HG03135 (cell line): ENCODE results near the gene CYP4Z1.
"Not testable (repeated sequence)": the region's sequence is repeated elsewhere in the genome, so short reads cannot be mapped to it uniquely, and the experiment has no call there.

Source experiments
- ATAC-seq: cut with Tn5 transposase; IDR thresholded peaks from one replicate; pipeline ENCODE4 v1.9.1; 2021; ENCODE audit warnings: mild to moderate bottlenecking, moderate library complexity; ENCODE audit not compliant: unreplicated experiment

CYP4Z1 gene

DNA sequence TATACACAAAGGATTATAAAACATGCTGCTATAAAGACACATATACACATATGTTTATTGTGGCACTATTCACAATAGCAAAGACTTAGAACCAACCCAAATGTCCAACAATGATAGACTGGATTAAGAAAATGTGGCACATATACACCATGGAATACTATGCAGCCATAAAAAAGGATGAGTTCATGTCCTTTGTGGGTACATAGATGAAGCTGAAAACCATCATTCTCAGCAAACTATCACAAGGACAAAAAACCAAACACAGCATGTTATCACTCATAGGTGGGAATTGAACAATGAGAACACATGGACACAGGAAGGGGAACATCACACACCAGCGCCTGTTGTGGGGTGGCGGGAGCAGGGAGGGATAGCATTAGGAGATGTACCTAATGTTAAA is 60.0 kb downstream of the CYP4Z1 start:
- not testable (repeated sequence) for ATAC-seq

DNA sequence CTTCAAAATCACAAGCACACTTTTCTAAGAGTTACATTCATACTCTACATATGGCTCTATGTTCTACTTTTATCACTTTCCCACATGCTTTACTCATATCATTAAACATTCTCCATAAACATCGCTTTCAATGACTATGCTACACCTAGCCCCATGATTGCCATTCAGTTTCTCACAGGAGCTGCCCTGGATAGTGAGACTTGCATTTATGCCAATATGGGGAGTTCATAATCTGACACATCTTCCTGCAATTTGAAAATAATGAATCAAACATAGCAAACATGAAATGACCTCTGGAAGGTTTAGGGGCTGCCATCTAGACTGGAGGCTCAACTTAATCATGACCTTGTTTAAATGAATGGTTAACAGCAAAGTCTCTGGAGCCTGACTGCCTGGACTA is 61.2 kb downstream of the CYP4Z1 start:
- no peak for ATAC-seq

DNA sequence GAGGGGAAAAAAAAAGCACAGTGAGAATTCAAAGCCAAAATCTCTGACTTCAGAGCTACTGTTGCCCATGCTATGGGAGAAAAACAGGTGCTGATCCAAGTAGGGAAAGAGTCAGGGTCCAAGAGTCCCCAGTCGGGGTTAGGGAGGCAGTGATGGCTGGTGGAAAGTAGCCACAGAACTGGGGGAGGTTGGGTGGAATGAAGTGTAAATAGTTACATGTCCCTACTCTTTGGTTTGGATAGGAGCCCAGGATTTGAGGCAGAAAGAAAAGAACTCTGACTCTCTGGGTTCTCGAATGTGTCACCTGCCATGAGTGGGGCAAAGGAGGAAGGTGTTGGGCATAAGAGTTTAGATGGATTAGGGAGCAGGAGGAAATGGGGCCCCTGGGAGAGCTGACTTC is 61.8 kb downstream of the CYP4Z1 start:
- not testable (repeated sequence) for ATAC-seq

DNA sequence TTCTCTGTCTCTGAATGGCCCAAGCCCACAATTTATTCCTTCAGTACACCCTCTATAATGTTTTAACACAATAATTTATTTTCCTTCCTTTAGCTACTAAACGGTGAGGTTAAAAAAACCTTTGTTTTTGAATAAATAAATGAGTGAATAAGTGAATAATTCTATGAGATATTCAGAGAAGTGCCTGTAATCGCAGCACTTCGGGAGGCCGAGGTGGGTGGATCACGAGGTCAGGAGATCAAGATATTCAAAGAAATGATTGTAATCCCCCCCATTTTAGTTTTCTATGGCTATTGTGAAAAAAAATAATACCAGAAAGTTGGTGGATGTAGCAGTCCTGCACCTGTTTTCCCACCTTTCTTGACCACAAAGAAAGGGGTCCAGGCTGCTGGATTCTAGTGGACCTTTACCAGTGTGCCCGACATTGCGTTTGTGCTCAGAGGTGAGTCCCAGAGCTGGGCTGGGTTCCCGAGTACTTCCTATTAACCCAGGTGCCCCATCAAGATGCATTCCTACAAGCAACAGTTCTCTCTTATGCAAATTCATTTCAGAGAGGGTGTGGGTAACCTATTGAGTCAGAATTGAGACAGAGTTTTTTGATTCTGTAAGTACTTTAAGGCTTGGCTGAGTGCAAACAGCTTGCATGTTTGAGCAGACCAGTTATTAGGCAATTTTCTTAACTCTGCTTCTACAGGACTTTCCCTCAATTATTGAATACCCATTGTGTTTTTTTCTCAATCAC is 62.6 kb downstream of the CYP4Z1 start:
- not testable (repeated sequence) for ATAC-seq

DNA sequence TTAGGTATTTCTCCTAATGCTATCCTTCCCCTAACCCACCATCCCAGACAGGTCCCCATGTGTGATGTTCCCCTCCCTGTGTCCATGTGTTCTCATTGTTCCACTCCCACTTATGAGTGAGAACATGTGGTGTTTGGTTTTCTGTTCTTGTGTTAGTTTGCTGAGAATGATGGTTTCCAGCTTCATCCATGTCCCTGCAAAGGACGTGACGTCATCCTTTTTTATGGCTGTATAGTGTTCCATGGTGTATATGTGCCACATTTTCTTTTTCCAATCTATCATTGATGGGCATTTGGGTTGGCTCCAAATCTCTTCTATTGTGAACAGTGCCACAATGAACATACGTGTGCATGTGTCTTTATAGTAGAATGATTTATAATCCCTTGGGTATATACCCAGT is 65.6 kb downstream of the CYP4Z1 start:
- not testable (repeated sequence) for ATAC-seq

DNA sequence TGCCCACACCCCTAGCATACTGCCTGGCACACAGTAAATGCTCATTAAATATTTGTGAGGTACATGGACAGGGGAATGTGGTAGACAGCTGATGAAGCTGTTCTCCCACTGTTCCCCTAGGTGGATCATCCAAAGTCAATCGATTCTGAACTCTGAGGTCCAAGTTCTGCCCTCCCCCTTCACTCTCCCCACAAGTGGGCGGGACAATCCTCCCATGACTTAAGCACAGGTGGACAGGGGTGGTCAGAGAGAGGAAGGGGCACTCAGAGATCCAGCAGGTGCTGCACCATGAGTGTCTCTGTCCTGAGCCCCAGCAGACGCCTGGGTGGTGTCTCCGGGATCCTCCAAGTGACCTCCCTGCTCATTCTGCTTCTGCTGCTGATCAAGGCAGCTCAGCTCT is 70.2 kb downstream of the CYP4Z1 start, which contains the start of gene CYP4A22:
Gene CYP4A22 (plus strand): TSS at position 244 of the 400 bp plus-strand sequence. CDS start 45 bp downstream, at position 289.
- no peak for ATAC-seq

DNA sequence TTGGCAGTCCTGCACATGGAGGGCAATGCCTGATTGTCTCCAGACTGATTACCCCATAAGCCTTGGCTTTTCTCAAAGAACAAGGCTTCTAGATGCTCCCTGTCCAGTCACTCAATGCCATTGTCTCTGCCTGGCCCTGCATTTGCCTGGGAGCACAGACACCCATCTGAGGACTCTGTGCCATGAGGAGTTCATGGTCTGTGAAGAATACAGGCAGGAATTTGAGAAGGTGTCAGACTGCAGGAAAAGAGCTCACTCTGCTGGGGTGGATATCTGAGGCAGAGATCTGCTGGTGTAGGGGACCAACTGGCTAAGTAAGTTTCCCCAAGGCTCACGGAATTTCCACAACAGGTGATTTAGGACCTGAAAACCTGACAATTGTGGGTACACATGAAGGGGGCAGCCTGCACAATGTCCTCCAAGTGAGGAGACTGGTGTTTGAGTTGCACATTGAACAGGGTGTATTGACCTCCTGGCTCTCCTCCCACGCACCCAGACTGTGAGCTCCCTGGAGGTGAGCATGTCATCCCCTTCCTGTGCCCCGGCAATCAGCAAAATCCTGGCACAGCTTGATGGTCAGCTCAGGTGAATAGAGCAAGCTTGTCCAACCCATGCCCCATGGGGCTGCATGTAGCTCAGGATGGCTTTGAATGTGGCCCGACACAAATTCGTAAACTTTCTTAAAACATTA is 71.0 kb downstream of the CYP4Z1 start:
- ATAC-seq = no peak

DNA sequence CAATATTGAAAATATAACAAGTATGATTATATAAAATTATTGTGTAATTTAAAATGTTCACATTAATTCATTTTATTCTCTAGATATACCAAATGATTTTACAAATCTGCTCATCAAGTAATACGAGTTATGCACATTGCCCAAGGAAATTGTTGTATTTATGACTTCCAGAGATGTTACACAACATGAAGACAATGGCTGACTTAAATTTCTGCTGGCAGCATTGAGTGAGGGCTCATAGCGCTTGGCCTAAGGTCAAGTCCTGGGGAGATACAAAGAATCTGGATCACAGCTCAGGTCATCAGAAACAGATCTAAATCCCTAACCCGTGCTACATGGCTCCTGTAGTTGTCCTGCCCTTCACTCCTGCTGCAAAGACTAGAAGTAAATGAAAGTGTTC is 73.3 kb downstream of the CYP4Z1 start:
- ATAC-seq = not testable (repeated sequence)

DNA sequence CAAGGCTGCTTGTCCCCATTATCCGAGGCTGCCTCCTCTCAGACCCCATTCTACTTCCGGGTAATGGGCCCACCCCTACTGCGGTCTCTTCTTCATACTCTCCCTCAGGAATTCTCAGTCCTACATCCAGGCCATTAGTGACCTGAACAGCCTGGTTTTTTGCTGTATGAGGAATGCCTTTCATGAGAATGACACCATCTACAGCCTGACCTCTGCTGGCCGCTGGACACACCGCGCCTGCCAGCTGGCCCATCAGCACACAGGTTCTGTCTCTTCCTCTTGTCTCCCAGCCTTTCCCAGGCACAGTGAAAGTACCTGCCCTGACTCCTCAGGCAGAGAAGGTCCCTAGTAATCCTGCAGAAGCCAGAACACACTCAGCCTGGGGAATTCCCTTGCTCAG is 76.6 kb downstream of the CYP4Z1 start:
- ATAC-seq = not testable (repeated sequence)

DNA sequence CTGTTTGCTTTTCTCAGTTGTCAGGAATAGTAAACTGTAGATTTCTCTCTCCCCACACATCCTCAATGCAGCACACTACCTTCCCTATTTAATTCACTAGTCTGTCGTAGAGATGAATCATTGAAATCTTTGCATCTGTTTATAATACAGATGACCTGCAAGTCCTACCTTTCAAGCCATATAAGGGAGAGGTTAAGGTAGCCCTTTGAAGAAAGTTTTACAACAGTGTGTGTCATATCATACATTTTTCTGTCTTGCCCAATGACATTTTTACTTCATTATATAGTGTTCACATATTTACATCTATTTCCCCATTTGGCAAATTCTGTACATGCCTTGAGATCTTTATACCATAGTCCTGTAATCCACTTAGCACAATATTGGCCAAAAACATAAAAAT is 79.5 kb downstream of the CYP4Z1 start:
- ATAC-seq = not testable (repeated sequence)

DNA sequence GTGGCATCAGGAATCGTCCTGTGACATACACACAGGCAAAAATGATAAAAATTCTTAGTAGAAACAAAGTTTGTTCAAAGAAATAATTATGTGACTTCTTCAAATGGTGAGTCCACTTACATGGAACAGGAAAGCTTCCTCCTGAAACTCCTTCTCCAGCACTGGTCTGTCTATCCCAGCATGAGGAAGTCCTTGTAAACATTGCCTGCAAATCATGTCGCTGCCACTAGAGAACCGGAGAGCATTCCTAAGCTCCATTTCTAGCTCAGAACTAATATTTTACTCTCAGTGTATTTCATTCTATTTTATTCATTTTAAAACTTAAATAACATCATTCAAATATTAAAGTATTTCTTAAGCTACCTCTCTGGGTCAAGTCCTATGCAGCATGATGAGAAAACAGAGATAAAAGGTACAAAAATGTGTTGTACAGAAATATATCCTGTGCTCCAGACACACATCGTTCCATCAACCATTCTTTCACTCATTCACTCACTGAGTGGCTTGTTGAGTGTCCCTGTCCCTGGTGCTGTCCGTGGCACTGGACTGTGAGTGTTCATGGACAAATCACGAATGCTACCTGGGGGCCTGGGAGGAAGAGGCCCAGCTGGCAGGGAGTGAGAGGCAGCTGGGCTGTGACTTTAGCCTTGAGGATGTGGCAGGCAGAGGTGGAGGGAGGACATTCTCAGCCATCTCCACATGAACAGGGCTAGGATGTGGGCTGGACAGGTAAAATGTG is 80.2 kb downstream of the CYP4Z1 start:
- no peak for ATAC-seq

DNA sequence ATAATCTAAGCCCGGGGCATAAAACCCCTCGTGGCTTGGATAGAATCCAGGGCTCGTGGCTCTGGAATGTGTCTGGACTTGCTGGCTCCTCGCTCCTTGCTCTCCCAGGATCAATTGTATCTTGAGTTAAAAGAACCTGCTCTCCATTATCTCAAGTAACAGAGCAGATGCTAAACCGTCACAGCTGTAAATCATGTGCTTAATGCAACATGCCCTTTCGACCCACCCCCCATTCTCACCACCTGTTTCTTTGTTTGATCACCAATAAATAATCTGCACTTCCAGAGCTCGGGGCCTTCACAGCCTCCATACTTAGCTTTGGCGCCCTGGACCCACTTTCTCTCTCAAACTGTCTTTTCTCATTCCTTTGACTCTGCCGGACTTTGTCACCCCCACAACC is 82.1 kb downstream of the CYP4Z1 start:
- ATAC-seq = not testable (repeated sequence)

DNA sequence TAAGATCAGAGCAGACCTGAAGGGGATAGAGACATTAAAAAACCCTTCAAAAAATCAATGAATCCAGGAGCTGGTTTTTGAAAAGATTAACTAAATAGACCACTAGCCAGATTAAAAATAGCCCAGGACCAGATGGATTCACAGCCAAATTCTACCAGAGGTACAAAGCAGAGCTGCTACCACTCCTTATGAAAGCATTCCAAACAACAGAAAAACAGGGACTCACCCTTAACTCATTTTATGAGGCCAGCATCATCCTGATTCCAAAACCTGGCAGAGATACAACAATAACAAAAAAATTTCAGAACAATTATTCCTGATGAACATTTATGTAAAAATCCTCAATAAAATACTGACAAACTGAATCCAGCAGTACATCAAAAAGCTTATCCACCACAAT is 89.4 kb downstream of the CYP4Z1 start:
- not testable (repeated sequence) for ATAC-seq

DNA sequence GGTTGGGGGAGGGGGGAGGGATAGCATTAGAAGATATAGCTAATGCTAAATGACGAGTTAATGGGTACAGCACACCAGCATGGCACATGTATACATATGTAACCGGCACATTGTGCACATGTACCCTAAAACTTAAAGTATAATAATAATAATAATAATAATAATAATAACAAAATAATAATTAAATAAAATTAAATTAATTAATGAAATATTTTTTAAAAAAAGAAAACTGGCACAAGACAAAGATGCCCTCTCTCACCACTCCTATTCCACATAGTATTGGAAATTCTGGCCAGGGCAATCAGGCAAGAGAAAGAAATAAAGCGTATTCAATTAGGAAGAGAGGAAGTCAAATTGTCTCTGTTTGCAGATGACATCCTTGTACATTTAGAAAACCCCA is 90.9 kb downstream of the CYP4Z1 start:
- not testable (repeated sequence) for ATAC-seq

DNA sequence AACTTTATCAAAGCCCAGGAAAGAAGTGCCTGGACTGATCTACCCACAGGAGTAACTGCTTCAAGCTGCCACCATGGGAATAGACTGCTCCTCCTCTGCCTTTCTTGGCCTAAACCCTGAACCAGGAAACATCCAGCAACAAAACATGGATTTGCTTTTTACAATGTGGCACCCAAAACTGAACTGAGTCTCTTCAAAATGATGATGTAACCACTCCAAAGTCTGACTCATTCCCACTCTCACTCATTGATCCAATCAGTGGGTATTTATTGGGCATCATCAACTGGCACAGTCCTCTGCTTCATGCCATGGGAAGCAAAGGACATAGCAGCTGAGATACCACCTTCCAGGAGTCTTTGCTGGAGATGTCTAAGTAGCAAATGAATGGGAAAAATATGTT is 93.7 kb downstream of the CYP4Z1 start:
- ATAC-seq = no peak

DNA sequence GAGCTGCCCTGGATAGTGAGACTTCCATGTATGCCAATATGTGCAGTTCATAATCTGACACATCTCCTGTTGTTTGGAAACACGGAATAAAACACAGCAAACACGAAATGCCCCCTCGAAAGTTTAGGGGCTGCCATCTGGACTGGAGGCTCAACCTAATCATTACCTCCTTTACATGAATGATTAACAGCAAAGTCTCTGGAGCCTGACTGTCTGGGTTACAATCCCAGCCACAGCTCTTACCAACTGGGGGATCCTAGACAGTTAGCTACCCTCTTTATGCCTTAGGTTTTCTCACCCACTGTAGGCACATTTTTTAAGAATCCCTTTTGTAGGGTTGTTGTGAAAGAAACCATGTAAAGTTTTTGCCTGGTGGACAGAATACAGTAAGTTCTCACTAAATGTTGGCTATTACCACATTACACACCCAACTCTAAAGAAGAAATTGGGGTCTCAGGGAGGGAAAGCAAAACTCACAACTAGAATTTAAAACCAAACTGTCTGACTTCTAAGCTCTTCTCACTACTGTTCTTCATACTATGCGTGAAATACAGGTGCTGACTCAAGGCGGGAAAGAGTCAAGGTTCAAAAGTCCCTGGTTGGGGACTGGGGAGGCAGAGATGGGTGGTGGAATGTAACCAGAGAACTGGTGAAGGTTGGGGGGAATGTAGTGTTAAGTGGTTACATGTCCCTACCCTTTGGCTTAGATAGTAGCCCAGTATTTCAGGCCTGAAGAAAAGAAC is 94.4 kb downstream of the CYP4Z1 start:
- no peak for ATAC-seq

DNA sequence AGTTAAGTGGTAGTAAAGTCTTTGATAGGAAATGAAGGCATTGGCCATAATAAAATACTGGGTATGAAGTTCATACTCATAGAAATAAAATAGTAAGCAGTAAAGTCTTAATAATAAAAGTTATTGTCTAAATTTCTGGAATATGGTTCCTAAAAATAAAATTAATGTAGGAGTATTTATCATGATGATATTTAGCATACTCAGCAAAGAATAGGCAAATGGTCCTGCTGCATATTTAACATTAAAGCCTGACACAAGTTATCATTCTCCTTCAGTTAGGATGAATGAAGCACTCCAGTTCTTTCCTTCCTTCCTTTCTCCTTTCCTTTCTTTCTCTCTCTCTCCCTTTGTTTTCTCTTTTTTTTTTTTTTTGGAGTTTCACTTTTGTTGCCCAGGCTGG is 97.5 kb downstream of the CYP4Z1 start:
- ATAC-seq = no peak
